GM12878 (cell line): ENCODE data around the gene C1QC. TPM values are rescaled to one million over a fixed set of nuclear protein-coding genes. Genes with fewer than 3 reads are reported as not detected.

Experiments used
- ATAC-seq: fragments of 200-7000 bp; cut with Tn5 transposase; 3 replicates; pipeline ENCODE4 v1.9.1; 2020; ENCODE audit warnings: mild to moderate bottlenecking, moderate library complexity
- Bru-seq: library from RNA; stranded (reverse); fragments of 400-500 nt; gene quantifications from one replicate; lab custom pipeline; 2021; lab: Mats Ljungman, UMichigan
- BruChase-seq, 2 experiments: library from RNA; stranded (reverse); fragments of 400-500 nt; gene quantifications; one replicate each; lab custom pipeline; 2021; lab: Mats Ljungman, UMichigan
- BruUV-seq: library from RNA; stranded (reverse); fragments of 400-500 nt; replicated peaks from 2 replicates; lab custom pipeline; 2021; lab: Mats Ljungman, UMichigan
- CTCF ChIA-PET: fragments of 300-600 bp; sonication (Branson Sonifier 250); formaldehyde crosslinking; extraction: SDS; loops from one replicate; lab custom pipeline; 2021; ENCODE audit warnings: inconsistent platforms; lab: Yijun Ruan, JAX
- POLR2A ChIA-PET: fragments of 350-600 bp; formaldehyde crosslinking; extraction: SDS; loops from one replicate; lab custom pipeline; 2021; ENCODE audit warnings: inconsistent platforms; lab: Charles Lee
- RAD21 ChIA-PET: fragments of 300-600 bp; sonication (Branson Sonifier 250); formaldehyde crosslinking; loops from one replicate; lab custom pipeline; 2023; ENCODE audit warnings: antibody characterized with exemption; ENCODE audit not compliant: unreplicated experiment; lab: Charles Lee
- SMC1A ChIA-PET: fragments of 300-600 bp; sonication (Branson Sonifier 250); formaldehyde crosslinking; loops from one replicate; lab custom pipeline; 2023; ENCODE audit not compliant: unreplicated experiment, uncharacterized antibody; lab: Charles Lee
- DNase-seq: peaks from one replicate; pipeline ENCODE4 v3.0.0-alpha.2; 2011; ENCODE audit warnings: low read depth, low spot score
- FAIRE-seq: peaks from 3 replicates; lab custom pipeline; 2011; peaks lifted over from hg19 to GRCh38; lab: Jason Lieb, UNC
- H2AFZ ChIP-seq: 2 replicates; pipeline ENCODE4 v1.6.0; 2011; ENCODE audit warnings: low read depth, low read length, control low read depth; ENCODE audit not compliant: control insufficient read depth
- H3K27ac ChIP-seq: 2 replicates; pipeline ENCODE4 v1.5.1; 2011; ENCODE audit warnings: control low read depth; ENCODE audit not compliant: control insufficient read depth, insufficient read depth
- H3K27me3 ChIP-seq, 2 experiments: replicated peaks in 1 of 2; 2 replicates each; pipeline versions ENCODE4 v1.6.0 to v1.6.1; 2011; ENCODE audit warnings: low read length in 1 of 2; ENCODE audit not compliant: control insufficient read depth in 2 of 2, insufficient read depth in 2 of 2
- H3K36me3 ChIP-seq, 2 experiments: 2 replicates each; pipeline ENCODE4 v1.5.1; 2011; ENCODE audit warnings: low read length in 1 of 2; ENCODE audit not compliant: control insufficient read depth in 2 of 2, insufficient read depth in 2 of 2
- H3K4me1 ChIP-seq: 2 replicates; pipeline ENCODE4 v1.6.1; 2011; ENCODE audit warnings: mild to moderate bottlenecking, low read length, moderate library complexity, mixed read lengths; ENCODE audit not compliant: control insufficient read depth, insufficient read depth
- H3K4me2 ChIP-seq: 2 replicates; pipeline ENCODE4 v1.6.0; 2011; ENCODE audit warnings: control low read depth; ENCODE audit not compliant: control insufficient read depth, insufficient read depth
- H3K4me3 ChIP-seq: fragments of 200-600 bp; sonication (generic); 2 replicates; pipeline ENCODE4 v1.5.1; 2016
- H3K79me2 ChIP-seq: 2 replicates; pipeline ENCODE4 v1.6.0; 2011; ENCODE audit warnings: low read length; ENCODE audit not compliant: control insufficient read depth, insufficient read depth
- H3K9ac ChIP-seq: 2 replicates; pipeline ENCODE4 v1.8.0; 2011; ENCODE audit warnings: low read length, control low read depth, mixed read lengths; ENCODE audit not compliant: control insufficient read depth, insufficient read depth
- H3K9me3 ChIP-seq: replicated peaks from 3 replicates; pipeline ENCODE4 v1.5.1; 2011; ENCODE audit warnings: mild to moderate bottlenecking, low read length; ENCODE audit not compliant: control insufficient read depth, insufficient read depth
- H4K20me1 ChIP-seq: 2 replicates; pipeline ENCODE4 v1.6.0; 2011; ENCODE audit not compliant: control insufficient read depth, insufficient read depth
- CBFB ChIP-seq: IDR thresholded peaks from 2 replicates; pipeline ENCODE4 v1.6.1; 2016; ENCODE audit warnings: antibody characterized with exemption, low read depth
- CEBPB ChIP-seq, 2 experiments: fragments of 150-350 bp in 1 of 2; IDR thresholded peaks; 2 replicates each; pipeline ENCODE4 v1.6.1; 2012 to 2014; ENCODE audit warnings: low read depth in 2 of 2, low read length in 2 of 2, borderline replicate concordance in 1 of 2, inconsistent platforms in 1 of 2
- CREB1 ChIP-seq: IDR thresholded peaks from 2 replicates; pipeline ENCODE4 v1.6.1; 2012; ENCODE audit warnings: low read depth, mild to moderate bottlenecking, inconsistent platforms
- ESRRA ChIP-seq: IDR thresholded peaks from 2 replicates; pipeline ENCODE4 v1.6.1; 2012; ENCODE audit warnings: mild to moderate bottlenecking, low read length, improper control_type of control experiment
- MEF2B ChIP-seq: fragments of 450-650 bp; IDR thresholded peaks from 2 replicates; pipeline ENCODE4 v1.6.1; 2018; ENCODE audit warnings: mild to moderate bottlenecking, moderate library complexity; ENCODE audit not compliant: partially characterized antibody, poor library complexity, severe bottlenecking
- NKRF ChIP-seq: fragments of 450-650 bp; conservative IDR thresholded peaks from 2 replicates; pipeline ENCODE4 v1.6.1; 2017; ENCODE audit warnings: mild to moderate bottlenecking, moderate library complexity
- PKNOX1 ChIP-seq: fragments of 450-650 bp; IDR thresholded peaks from 2 replicates; pipeline ENCODE4 v1.6.1; 2016; ENCODE audit warnings: mild to moderate bottlenecking
- POLR2A ChIP-seq: IDR thresholded peaks from 2 replicates; pipeline ENCODE4 v1.6.1; 2011; ENCODE audit warnings: low read depth, mild to moderate bottlenecking, low read length
- RELA ChIP-seq: fragments of 450-650 bp; IDR thresholded peaks from 2 replicates; pipeline ENCODE4 v1.8.0; 2014; ENCODE audit warnings: borderline replicate concordance; ENCODE audit not compliant: partially characterized antibody
- SPI1 ChIP-seq: IDR thresholded peaks from 2 replicates; pipeline ENCODE4 v1.6.1; 2011; ENCODE audit warnings: low read depth, mild to moderate bottlenecking, low read length, moderate library complexity, borderline replicate concordance; ENCODE audit not compliant: insufficient read depth
- WGBS: methylation state at CpG from one replicate; pipeline ENCODE4 v1.1.6; 2016; ENCODE audit warnings: low lambda C conversion rate; ENCODE audit not compliant: insufficient replicate concordance, insufficient coverage; ENCODE audit errors: missing lambda C conversion rate; 5-methylcytosine and 5-hydroxymethylcytosine counted together
- in situ Hi-C: fragments of 300-500 bp; cut with MboI; formaldehyde crosslinking; loops from 9 replicates; pipeline ENCODE4 v1.14.3; 2018; ENCODE audit warnings: mixed read lengths
- intact Hi-C: fragments of 100-400 bp; cut with micrococcal nuclease; formaldehyde crosslinking; loops from one replicate; pipeline ENCODE4 v1.14.2; 2022; ENCODE audit not compliant: unreplicated experiment
- long read RNA-seq, 2 experiments: library from polyadenylated mRNA; unstranded; transcript quantifications; one replicate each; pipeline ENCODE4 v2.0.0, GENCODE V29; 2019 to 2020
- polyA minus RNA-seq, 3 experiments: library from RNA; depleted of rRNA, polyadenylated mRNA; stranded (reverse); fragments of >200 nt; gene quantifications; 2 replicates each; pipeline ENCODE4 v1.2.3, GENCODE V29; 2011
- polyA plus RNA-seq, 11 experiments: library from polyadenylated mRNA; depleted of rRNA in 4 of 11; unstranded in 6 of 11; stranded (reverse) in 5 of 11; fragments of >200 nt; fragmentation: Nextera tagmentation in 4 of 11; fragmentation: Illumina TruSeq in 1 of 11; extraction: Ambion mirVana in 4 of 11; extraction: Trizol in 1 of 11; gene quantifications; 1 replicate in 1 of 11; 2 replicates in 10 of 11; pipeline versions ENCODE4 v1.2.1 to v1.2.3, GENCODE V29; 2011 to 2016; ENCODE audit warnings: inconsistent platforms in 2 of 11, missing spikeins in 2 of 11, low read depth in 1 of 11
- total RNA-seq, 4 experiments: library from RNA; depleted of rRNA in 3 of 4; stranded (reverse); fragments of >200 nt in 3 of 4; fragmentation: Illumina TruSeq in 1 of 4; extraction: Trizol in 1 of 4; gene quantifications; 2 replicates each; pipeline versions ENCODE4 v1.2.1 to v1.2.3, GENCODE V29; 2013 to 2021

Gene C1QC
- total RNA-seq (2013; cell fraction: nucleolus; rRNA removed), result not detected in 2 replicates
- total RNA-seq (2014; rRNA removed) (not detected in 2 replicates), total RNA-seq (2014; rRNA removed; fragmentation: Illumina TruSeq; extraction: Trizol) (not detected in 2 replicates), total RNA-seq (2021) (0.64 and 0.74 TPM in 2 replicates), polyA plus RNA-seq (2011; rRNA removed) (not detected in 2 replicates), polyA plus RNA-seq (2014; fragmentation: Illumina TruSeq; extraction: Trizol) (not detected in 2 replicates), polyA plus RNA-seq (2014; fragmentation: Nextera tagmentation; extraction: Ambion mirVana) (not detected), polyA plus RNA-seq (2014; rRNA removed) (not detected in 2 replicates), polyA plus RNA-seq (2016; fragmentation: Nextera tagmentation; extraction: Ambion mirVana) (not detected), polyA minus RNA-seq (2011; rRNA and poly(A)+ RNA removed) (not detected in 2 replicates), Bru-seq, nascent RNA (not detected), BruChase-seq, experiment 1, labeled RNA remaining after a 6-hour chase (not detected), BruChase-seq, experiment 2, labeled RNA remaining after a 2-hour chase (not detected)
- not detected for polyA plus RNA-seq (2011; ENCODE audit: low read depth)
- polyA plus RNA-seq (2011; cell fraction: cytosol; rRNA removed), result not detected in 2 replicates
- not detected in 2 replicates for polyA plus RNA-seq (2011; cell fraction: nucleus; rRNA removed)
- polyA plus RNA-seq (2012), result not detected in 2 replicates
- polyA minus RNA-seq (2011; cell fraction: cytosol; rRNA and poly(A)+ RNA removed), result not detected in 2 replicates
- polyA minus RNA-seq (2011; cell fraction: nucleus; rRNA and poly(A)+ RNA removed), result not detected in 2 replicates
- long read RNA-seq, experiment 1, result 0 reads
- long read RNA-seq, experiment 2, result 0 reads

GRCh38 chr1:22643381-22643780 lies at the start of gene C1QC:
TSS of gene C1QC (plus strand) at chr1:22643633. CDS start at chr1:22644024, 391 bp downstream.
- no peak within 1 kb of the TSS for H2AFZ ChIP-seq
- no peak within 1 kb of the TSS for H3K4me2 ChIP-seq
- BruUV-seq, result no TSS peak
- 12% methylated on average over 7 of the region's 8 CpGs for WGBS
- ATAC-seq (no peak), DNase-seq (no peak), FAIRE-seq (no peak)
- in situ Hi-C loops, result no loop called here
- H3K9me3 ChIP-seq, result no peaks in the 10 kb centered on the region; the same call in 2 of the 3 replicates
- ChIA-PET SMC1A (no interaction called here), RAD21 (no interaction called here), CTCF (interaction anchor here (5.5 kb wide), 1 partner anchor 225 kb away, joined by 77 read pairs; no protein-coding TSS in a partner anchor), POLR2A (no interaction called here)
- no peak within 1 kb of the TSS for H3K9ac ChIP-seq
- H3K36me3 ChIP-seq, result no peaks in the 10 kb centered on the region
- no peaks in the 10 kb centered on the region for H3K4me1 ChIP-seq
- H3K79me2 ChIP-seq, result no peaks in the 10 kb centered on the region
- H3K4me3 ChIP-seq, result no peak within 1 kb of the TSS
- TF ChIP-seq SPI1 (peak; percentile 48; the same call in 1 of the 2 replicates), CREB1 (no peak)
- H4K20me1 ChIP-seq, result no peaks in the 10 kb centered on the region
- intact Hi-C loops, result loop anchor here (5.0 kb wide), 1 partner anchor 511 kb away; no protein-coding TSS in a partner anchor
- H3K27ac ChIP-seq, result no peak within 1 kb of the TSS
- no peaks in the 10 kb centered on the region; a peak in 1 of 4 replicates for H3K27me3 ChIP-seq

GRCh38 chr1:22594396-22594795 lies 49.0 kb upstream of the C1QC start:
- Histone ChIP-seq H3K27ac (no peak overlapping the region), H3K36me3 (no peaks in the 10 kb centered on the region), H3K4me3 (no peak overlapping the region), H3K4me2 (no peak overlapping the region), H3K4me1 (no peaks in the 10 kb centered on the region), H3K79me2 (no peaks in the 10 kb centered on the region), H3K9me3 (no peaks in the 10 kb centered on the region), H4K20me1 (no peaks in the 10 kb centered on the region; the same call in 1 of the 2 replicates), H3K27me3 (no peaks in the 10 kb centered on the region; a peak in 2 of 4 replicates), H3K9ac (no peak overlapping the region), H2AFZ (no peak overlapping the region)
- RAD21 ChIA-PET, result no interaction called here
- FAIRE-seq (no peak), DNase-seq (no peak), ATAC-seq (no peak)
- CTCF ChIA-PET, result no interaction called here
- intact Hi-C loops (no loop called here), in situ Hi-C loops (no loop called here)
- WGBS, result 19% methylated on average over 10 of the region's 10 CpGs
- BruUV-seq, result no TSS peak
- SMC1A ChIA-PET, result no interaction called here
- POLR2A ChIA-PET, result no interaction called here
- no peak for TF ChIP-seq MEF2B
- TF ChIP-seq CBFB, result no peak
- TF ChIP-seq NKRF, result no peak
- no peak for TF ChIP-seq PKNOX1
- no peak for TF ChIP-seq RELA
- no peak for TF ChIP-seq CEBPB (IDR thresholded peaks at IDR 0.05; ENCODE audit: borderline replicate concordance in 1 of 2, low read depth in 2 of 2, low read length in 2 of 2)
- no peak for TF ChIP-seq POLR2A
- TF ChIP-seq ESRRA, result no peak
